HepG2 (cell line): ENCODE data around the gene TBCEL. TPM values are rescaled to one million over a fixed set of nuclear protein-coding genes. Genes with fewer than 3 reads are reported as not detected.

Source experiments
- ADNP ChIP-seq: sonication (generic); formaldehyde crosslinking; IDR thresholded peaks from 2 replicates; pipeline ENCODE4 v1.4.0; 2020; ENCODE audit warnings: missing genetic modification reagents
- ASH2L ChIP-seq: fragments of 300-600, 200-600 bp; sonication (generic); IDR thresholded peaks from 2 replicates; pipeline ENCODE4 v1.7.0; 2017; ENCODE audit warnings: low read depth, mild to moderate bottlenecking, moderate library complexity, mixed read lengths, low read length; ENCODE audit not compliant: insufficient read length
- DMAP1 ChIP-seq: IDR thresholded peaks from 2 replicates; pipeline ENCODE4 v1.6.1; 2016
- DPF2 ChIP-seq: sonication (generic); formaldehyde crosslinking; IDR thresholded peaks from 2 replicates; pipeline ENCODE4 v1.4.0; 2020; ENCODE audit warnings: mild to moderate bottlenecking, low read depth, missing genetic modification reagents, borderline replicate concordance
- GTF3A ChIP-seq: sonication (generic); formaldehyde crosslinking; conservative IDR thresholded peaks from 2 replicates; pipeline ENCODE4 v1.4.0; 2020; ENCODE audit warnings: mild to moderate bottlenecking, missing genetic modification reagents
- HES4 ChIP-seq: sonication (generic); formaldehyde crosslinking; IDR thresholded peaks from 2 replicates; pipeline ENCODE4 v1.9.0; 2021; ENCODE audit warnings: mild to moderate bottlenecking, missing genetic modification reagents, borderline replicate concordance
- KLF13 ChIP-seq: sonication (generic); formaldehyde crosslinking; IDR thresholded peaks from 2 replicates; pipeline ENCODE4 v1.4.0; 2020; ENCODE audit warnings: mild to moderate bottlenecking, missing genetic modification reagents
- KLF6 ChIP-seq: IDR thresholded peaks from 2 replicates; pipeline ENCODE4 v1.8.0; 2016; ENCODE audit warnings: missing biosample characterization, missing genetic modification reagents
- LCORL ChIP-seq, 2 experiments: fragments of 450-650 bp in 1 of 2; sonication (generic) in 1 of 2; formaldehyde crosslinking in 1 of 2; IDR thresholded peaks; 2 replicates each; pipeline versions ENCODE4 v1.5.0 to v1.6.1; 2017 to 2020; ENCODE audit warnings: antibody characterized with exemption in 1 of 2, missing genetic modification reagents in 1 of 2
- MLLT10 ChIP-seq: sonication (generic); formaldehyde crosslinking; IDR thresholded peaks from 2 replicates; pipeline ENCODE4 v1.4.0; 2020; ENCODE audit warnings: missing genetic modification reagents
- NAIF1 ChIP-seq: sonication (generic); formaldehyde crosslinking; IDR thresholded peaks from 2 replicates; pipeline ENCODE4 v1.5.0; 2020; ENCODE audit warnings: mild to moderate bottlenecking, missing genetic modification reagents, borderline replicate concordance
- NFATC3 ChIP-seq: sonication (generic); formaldehyde crosslinking; IDR thresholded peaks from 2 replicates; pipeline ENCODE4 v1.5.1; 2020; ENCODE audit warnings: mild to moderate bottlenecking, missing genetic modification reagents
- PHF8 ChIP-seq: sonication (generic); formaldehyde crosslinking; IDR thresholded peaks from 2 replicates; pipeline ENCODE4 v1.5.0; 2020; ENCODE audit warnings: missing genetic modification reagents
- SUZ12 ChIP-seq: fragments of 150-350 bp; IDR thresholded peaks from 2 replicates; pipeline ENCODE4 v1.6.1; 2014; ENCODE audit warnings: low read depth, low read length
- XRCC5 ChIP-seq: fragments of 200-400 bp; formaldehyde crosslinking; optimal IDR thresholded peaks from 2 replicates; pipeline ENCODE3; 2017; ENCODE audit warnings: mild to moderate bottlenecking, low read length
- ZMYM3 ChIP-seq: sonication (generic); formaldehyde crosslinking; IDR thresholded peaks from 2 replicates; pipeline ENCODE4 v1.5.1; 2020; ENCODE audit warnings: mild to moderate bottlenecking, missing genetic modification reagents
- ZNF354B ChIP-seq: sonication (generic); formaldehyde crosslinking; IDR thresholded peaks from 2 replicates; pipeline ENCODE4 v1.8.0; 2022; ENCODE audit warnings: mild to moderate bottlenecking, missing genetic modification reagents
- ZNF558 ChIP-seq: sonication (generic); formaldehyde crosslinking; IDR thresholded peaks from 2 replicates; pipeline ENCODE4 v1.9.0; 2022; ENCODE audit warnings: mild to moderate bottlenecking, missing genetic modification reagents, borderline replicate concordance
- ZNF589 ChIP-seq: sonication (generic); formaldehyde crosslinking; conservative IDR thresholded peaks from 2 replicates; pipeline ENCODE4 v1.8.0; 2022; ENCODE audit warnings: mild to moderate bottlenecking, moderate library complexity, missing genetic modification reagents
- ZNF746 ChIP-seq: sonication (generic); formaldehyde crosslinking; IDR thresholded peaks from 2 replicates; pipeline ENCODE4 v1.8.0; 2022; ENCODE audit warnings: mild to moderate bottlenecking, missing genetic modification reagents
- ZNF816 ChIP-seq: sonication (generic); formaldehyde crosslinking; IDR thresholded peaks from 2 replicates; pipeline ENCODE4 v1.8.0; 2022; ENCODE audit warnings: missing genetic modification reagents, mild to moderate bottlenecking, borderline replicate concordance
- ZSCAN9 ChIP-seq: IDR thresholded peaks from 2 replicates; pipeline ENCODE4 v1.6.1; 2016; ENCODE audit warnings: borderline replicate concordance
- polyA plus RNA-seq, 8 experiments: library from polyadenylated mRNA; depleted of rRNA in 3 of 8; stranded (reverse) in 7 of 8; unstranded in 1 of 8; fragments of >200 nt; fragmentation: Illumina TruSeq in 4 of 8; extraction: Trizol in 4 of 8; gene quantifications; 2 replicates each; pipeline versions ENCODE4 v1.2.1 to v1.2.3, GENCODE V29; 2011 to 2016; ENCODE audit warnings: low read depth in 4 of 8, missing spikeins in 1 of 8, mixed read lengths in 1 of 8; ENCODE audit not compliant: insufficient read depth in 1 of 8
- total RNA-seq, 5 experiments: library from RNA; depleted of rRNA; stranded (reverse); fragments of >200 nt; fragmentation: Illumina TruSeq; extraction: Trizol; gene quantifications; 2 replicates each; pipeline ENCODE4 v1.2.3, GENCODE V29; 2016; ENCODE audit warnings: low read depth in 1 of 5
- TF ChIP-seq, protein P1 (sequence below): sonication (generic); formaldehyde crosslinking; IDR thresholded peaks from 2 replicates; pipeline ENCODE4 v1.4.0; 2020; ENCODE audit warnings: missing genetic modification reagents
- TF ChIP-seq, protein P2 (sequence below): sonication (generic); formaldehyde crosslinking; IDR thresholded peaks from 2 replicates; pipeline ENCODE4 v1.8.1; 2022; ENCODE audit warnings: low read depth, mild to moderate bottlenecking, missing genetic modification reagents
- TF ChIP-seq, protein P3 (sequence below): sonication (generic); formaldehyde crosslinking; IDR thresholded peaks from 2 replicates; pipeline ENCODE4 v1.8.1; 2023; ENCODE audit warnings: missing genetic modification reagents, inconsistent platforms, borderline replicate concordance

The TBCEL gene
- total and polyA plus RNA-seq, 2 of the 13 experiments (the other 11 are each of a cell fraction or from before 2014, with no cell fraction given), result 6.1 to 12.5 TPM

DNA sequence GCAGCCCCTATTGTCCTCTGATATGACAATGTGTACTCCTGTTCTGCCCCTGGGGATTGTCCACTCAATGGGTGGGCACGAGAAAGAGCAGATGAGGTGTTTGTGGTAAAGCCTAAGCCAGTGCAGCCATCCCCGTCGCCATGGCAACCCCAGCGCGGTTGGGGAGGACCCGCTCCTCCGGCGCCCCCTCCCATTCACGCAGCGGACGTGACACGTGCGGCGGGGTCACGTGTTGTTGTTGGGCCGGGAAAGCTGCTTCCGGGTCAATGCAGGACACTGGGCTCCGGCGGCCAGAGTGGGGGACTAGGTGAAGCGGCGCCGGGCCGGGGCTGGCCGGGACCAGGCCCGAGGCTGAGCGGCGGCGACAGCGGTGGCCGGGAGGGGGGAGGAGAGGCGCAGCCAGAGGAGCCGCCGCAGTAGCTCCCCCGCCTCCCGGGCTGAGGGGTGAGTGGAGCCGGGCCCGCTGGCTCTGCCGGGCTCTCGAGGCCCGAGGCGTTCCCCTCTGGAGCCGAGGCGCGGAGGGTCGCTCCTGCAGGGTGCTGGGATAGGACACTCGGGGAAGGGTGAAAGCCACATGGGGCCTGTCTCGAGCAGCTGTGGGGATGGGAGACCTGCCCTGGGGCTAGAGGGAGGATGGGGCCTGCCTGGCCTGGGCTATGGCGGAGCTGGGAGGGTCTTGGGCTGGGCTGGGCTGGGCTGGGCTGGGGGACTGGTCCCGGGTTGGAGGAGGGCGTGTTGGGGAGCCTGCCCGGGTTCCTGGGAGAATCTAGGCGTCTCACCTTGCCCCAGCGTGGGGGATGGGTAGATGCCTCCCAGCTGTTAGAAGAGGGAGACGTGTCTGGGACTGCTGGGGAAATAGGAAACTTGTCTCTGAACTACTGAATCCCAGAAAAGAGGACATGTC is at the start of gene TBCEL (continued):
- TF ChIP-seq ZSCAN9 (CRISPR knock-in tag) (no peak), LCORL (IDR thresholded peaks at IDR 0.05) (0 out of 2 replicates have a peak, but pooled peaks have one; percentile 17), LCORL (CRISPR knock-in tag; IDR thresholded peaks at IDR 0.05) (peak; percentile 60; the same call in 1 of the 2 replicates), ZNF354B (CRISPR knock-in tag) (no peak), DPF2 (CRISPR knock-in tag) (no peak), DMAP1 (CRISPR knock-in tag) (no peak; the same call in 1 of the 2 replicates), KLF13 (CRISPR knock-in tag) (no peak), NFATC3 (no peak), MLLT10 (CRISPR knock-in tag) (no peak), GTF3A (CRISPR knock-in tag) (no peak), ZNF816 (CRISPR knock-in tag) (0 out of 2 replicates have a peak, but pooled peaks have one; percentile 36), ADNP (no peak), ZNF746 (CRISPR knock-in tag) (peak; percentile 34; the same call in 1 of the 2 replicates), ASH2L (peak; percentile 42), ZNF589 (CRISPR knock-in tag) (peak; percentile 89), KLF6 (CRISPR knock-in tag) (peak; percentile 79), XRCC5 (peak; percentile 87), PHF8 (peak; percentile 76), SUZ12 (no peak), ZMYM3 (CRISPR knock-in tag) (0 out of 2 replicates have a peak, but pooled peaks have one; percentile 25), NAIF1 (CRISPR knock-in tag) (no peak), ZNF558 (CRISPR knock-in tag) (0 out of 2 replicates have a peak, but pooled peaks have one; percentile 29), HES4 (CRISPR knock-in tag) (no peak)
- TF ChIP-seq, protein P1, sequence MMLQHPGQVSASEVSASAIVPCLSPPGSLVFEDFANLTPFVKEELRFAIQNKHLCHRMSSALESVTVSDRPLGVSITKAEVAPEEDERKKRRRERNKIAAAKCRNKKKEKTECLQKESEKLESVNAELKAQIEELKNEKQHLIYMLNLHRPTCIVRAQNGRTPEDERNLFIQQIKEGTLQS, result no peak
- TF ChIP-seq, protein P2, sequence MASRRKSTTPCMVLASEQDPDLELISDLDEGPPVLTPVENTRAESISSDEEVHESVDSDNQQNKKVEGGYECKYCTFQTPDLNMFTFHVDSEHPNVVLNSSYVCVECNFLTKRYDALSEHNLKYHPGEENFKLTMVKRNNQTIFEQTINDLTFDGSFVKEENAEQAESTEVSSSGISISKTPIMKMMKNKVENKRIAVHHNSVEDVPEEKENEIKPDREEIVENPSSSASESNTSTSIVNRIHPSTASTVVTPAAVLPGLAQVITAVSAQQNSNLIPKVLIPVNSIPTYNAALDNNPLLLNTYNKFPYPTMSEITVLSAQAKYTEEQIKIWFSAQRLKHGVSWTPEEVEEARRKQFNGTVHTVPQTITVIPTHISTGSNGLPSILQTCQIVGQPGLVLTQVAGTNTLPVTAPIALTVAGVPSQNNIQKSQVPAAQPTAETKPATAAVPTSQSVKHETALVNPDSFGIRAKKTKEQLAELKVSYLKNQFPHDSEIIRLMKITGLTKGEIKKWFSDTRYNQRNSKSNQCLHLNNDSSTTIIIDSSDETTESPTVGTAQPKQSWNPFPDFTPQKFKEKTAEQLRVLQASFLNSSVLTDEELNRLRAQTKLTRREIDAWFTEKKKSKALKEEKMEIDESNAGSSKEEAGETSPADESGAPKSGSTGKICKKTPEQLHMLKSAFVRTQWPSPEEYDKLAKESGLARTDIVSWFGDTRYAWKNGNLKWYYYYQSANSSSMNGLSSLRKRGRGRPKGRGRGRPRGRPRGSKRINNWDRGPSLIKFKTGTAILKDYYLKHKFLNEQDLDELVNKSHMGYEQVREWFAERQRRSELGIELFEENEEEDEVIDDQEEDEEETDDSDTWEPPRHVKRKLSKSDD (CRISPR knock-in tag), result no peak
- TF ChIP-seq, protein P3, sequence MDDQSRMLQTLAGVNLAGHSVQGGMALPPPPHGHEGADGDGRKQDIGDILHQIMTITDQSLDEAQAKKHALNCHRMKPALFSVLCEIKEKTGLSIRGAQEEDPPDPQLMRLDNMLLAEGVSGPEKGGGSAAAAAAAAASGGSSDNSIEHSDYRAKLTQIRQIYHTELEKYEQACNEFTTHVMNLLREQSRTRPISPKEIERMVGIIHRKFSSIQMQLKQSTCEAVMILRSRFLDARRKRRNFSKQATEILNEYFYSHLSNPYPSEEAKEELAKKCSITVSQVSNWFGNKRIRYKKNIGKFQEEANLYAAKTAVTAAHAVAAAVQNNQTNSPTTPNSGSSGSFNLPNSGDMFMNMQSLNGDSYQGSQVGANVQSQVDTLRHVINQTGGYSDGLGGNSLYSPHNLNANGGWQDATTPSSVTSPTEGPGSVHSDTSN (CRISPR knock-in tag), result no peak
